Gastrocnemius medialis (tissue), 4 donors: Measurements from ENCODE around the gene APOBEC3C.

Source experiments
- POLR2A ChIP-seq, 2 donors: fragments of 450-650 bp; IDR thresholded peaks; one replicate each; pipeline ENCODE4 v1.6.1; 2017; ENCODE audit warnings: antibody characterized with exemption in 2 of 2, mild to moderate bottlenecking in 2 of 2, moderate library complexity in 2 of 2
- TF ChIP-seq, protein P1 (sequence below), 5 experiments: fragments of 450-650 bp in 3 of 5; fragments of 200-600 bp in 2 of 5; sonication (generic) in 2 of 5; IDR thresholded peaks in 4 of 5; conservative IDR thresholded peaks in 1 of 5; 1 replicate in 4 of 5; 2 replicates in 1 of 5; pipeline ENCODE4 v1.5.1; 2016 to 2019; ENCODE audit warnings: antibody characterized with exemption in 5 of 5, mild to moderate bottlenecking in 3 of 5, moderate library complexity in 3 of 5

DNA sequence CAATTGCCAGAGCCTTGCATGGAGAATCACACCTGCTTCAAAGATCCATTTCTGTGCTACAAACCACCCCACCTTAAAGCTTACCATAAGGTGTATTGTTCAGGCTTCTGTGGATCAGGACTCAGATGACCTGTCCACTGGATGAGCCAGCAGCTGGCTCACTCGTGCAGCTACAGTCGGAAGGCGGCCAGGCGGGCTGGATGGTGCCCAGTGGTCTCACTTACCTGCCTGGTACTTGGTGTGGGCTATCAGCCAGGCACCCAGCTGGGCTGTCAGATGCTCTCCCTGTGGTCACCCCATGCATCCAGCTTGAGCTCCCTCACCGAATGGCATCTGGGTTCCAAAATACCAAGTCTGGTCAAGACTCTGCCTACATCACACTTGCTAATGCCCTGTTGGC lies 42.9 kb upstream of the APOBEC3C start:
- TF ChIP-seq, protein P1, sequence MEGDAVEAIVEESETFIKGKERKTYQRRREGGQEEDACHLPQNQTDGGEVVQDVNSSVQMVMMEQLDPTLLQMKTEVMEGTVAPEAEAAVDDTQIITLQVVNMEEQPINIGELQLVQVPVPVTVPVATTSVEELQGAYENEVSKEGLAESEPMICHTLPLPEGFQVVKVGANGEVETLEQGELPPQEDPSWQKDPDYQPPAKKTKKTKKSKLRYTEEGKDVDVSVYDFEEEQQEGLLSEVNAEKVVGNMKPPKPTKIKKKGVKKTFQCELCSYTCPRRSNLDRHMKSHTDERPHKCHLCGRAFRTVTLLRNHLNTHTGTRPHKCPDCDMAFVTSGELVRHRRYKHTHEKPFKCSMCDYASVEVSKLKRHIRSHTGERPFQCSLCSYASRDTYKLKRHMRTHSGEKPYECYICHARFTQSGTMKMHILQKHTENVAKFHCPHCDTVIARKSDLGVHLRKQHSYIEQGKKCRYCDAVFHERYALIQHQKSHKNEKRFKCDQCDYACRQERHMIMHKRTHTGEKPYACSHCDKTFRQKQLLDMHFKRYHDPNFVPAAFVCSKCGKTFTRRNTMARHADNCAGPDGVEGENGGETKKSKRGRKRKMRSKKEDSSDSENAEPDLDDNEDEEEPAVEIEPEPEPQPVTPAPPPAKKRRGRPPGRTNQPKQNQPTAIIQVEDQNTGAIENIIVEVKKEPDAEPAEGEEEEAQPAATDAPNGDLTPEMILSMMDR (IDR thresholded peaks at IDR 0.05 in 4 of 5, conservative IDR thresholded peaks at IDR 0.05 in 1 of 5) = no peak
- TF ChIP-seq POLR2A (IDR thresholded peaks at IDR 0.05) = no peak
